Nephron progenitor cell (in vitro differentiated cells): Measurements from ENCODE around the gene ATP5IF1.

Experiments used
- DNase-seq: peaks from one replicate; pipeline ENCODE4 v3.0.0; 2021
- H3K27ac Mint-ChIP-seq: 2 replicates; pipeline ENCODE4 v1.8.0; 2021; ENCODE audit warnings: mild to moderate bottlenecking, moderate library complexity, mixed read lengths
- H3K27me3 Mint-ChIP-seq: 2 replicates; pipeline ENCODE4 v1.8.0; 2021; ENCODE audit warnings: mild to moderate bottlenecking, low read depth, mixed read lengths; ENCODE audit not compliant: poor library complexity
- H3K36me3 Mint-ChIP-seq: 2 replicates; pipeline ENCODE4 v1.8.0; 2021; ENCODE audit warnings: low read depth, mixed read lengths
- H3K4me1 Mint-ChIP-seq: 2 replicates; pipeline ENCODE4 v1.8.0; 2021; ENCODE audit warnings: mixed read lengths
- H3K4me3 Mint-ChIP-seq: 2 replicates; pipeline ENCODE4 v1.8.0; 2021; ENCODE audit warnings: mild to moderate bottlenecking, moderate library complexity, mixed read lengths
- H3K9me3 Mint-ChIP-seq: 2 replicates; pipeline ENCODE4 v1.8.0; 2021; ENCODE audit warnings: mild to moderate bottlenecking, moderate library complexity, mixed read lengths
- CTCF ChIP-seq: fragments of 200-600 bp; sonication (generic); IDR thresholded peaks from 2 replicates; pipeline ENCODE4 v1.5.0; 2021; ENCODE audit warnings: antibody characterized with exemption

ATP5IF1 gene

DNA sequence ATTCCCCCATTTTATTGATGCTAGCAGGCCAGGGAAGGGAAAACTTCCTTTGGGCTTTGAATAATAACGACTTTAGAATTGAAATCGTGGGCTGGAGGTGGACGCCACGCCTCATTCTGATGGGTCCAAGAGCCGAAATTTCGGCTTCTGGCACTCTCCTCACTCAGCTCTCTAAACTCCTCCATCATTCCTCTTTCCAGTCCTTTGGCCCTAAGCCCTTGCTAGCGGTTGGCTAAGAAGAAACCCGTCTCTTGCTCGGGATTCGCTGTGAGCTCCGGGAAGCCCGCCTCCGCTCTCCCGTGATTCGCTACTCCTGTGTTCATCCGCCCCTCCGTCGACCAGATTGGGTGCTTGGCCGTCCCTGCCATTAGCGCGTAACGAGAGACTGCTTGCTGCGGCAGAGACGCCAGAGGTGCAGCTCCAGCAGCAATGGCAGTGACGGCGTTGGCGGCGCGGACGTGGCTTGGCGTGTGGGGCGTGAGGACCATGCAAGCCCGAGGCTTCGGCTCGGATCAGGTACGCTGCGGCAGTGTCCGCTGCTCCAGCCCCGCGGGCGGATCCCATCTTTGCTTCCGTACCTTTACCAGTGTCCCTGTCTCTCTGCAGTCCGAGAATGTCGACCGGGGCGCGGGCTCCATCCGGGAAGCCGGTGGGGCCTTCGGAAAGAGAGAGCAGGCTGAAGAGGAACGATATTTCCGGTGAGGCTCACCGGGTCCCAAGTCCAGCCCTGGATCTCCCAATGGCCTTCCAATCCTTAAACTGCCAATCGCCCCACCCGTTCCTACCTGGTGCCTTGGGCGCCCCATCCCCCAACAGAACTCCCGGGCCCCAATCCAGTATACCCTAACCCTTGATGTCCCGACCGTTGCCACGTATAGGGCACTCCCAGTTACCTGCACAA lies at the start of gene ATP5IF1:
ATP5IF1 (plus strand) TSS at position 370 of the 901 bp plus-strand sequence; CDS start at position 430, 60 bp downstream.
- peak; percentile 92 for DNase-seq
- H3K27ac Mint-ChIP-seq: no peak within 1 kb of the TSS
- peaks cover 26% of the 10 kb centered on the region for H3K4me1 Mint-ChIP-seq
- H3K27me3 Mint-ChIP-seq: peaks cover 9% of the 10 kb centered on the region
- no peak for TF ChIP-seq CTCF
- no peaks in the 10 kb centered on the region for H3K9me3 Mint-ChIP-seq
- no peak within 1 kb of the TSS for H3K4me3 Mint-ChIP-seq
- no peaks in the 10 kb centered on the region for H3K36me3 Mint-ChIP-seq

- Mint-ChIP-seq H3K4me3 (no peak overlapping the region), H3K9me3 (no peaks in the 10 kb centered on the region)
Observed at GRCh38 chr1:28190337-28190979, 45.5 kb upstream of the ATP5IF1 start.

GRCh38 chr1:28190996-28191645 lies 44.8 kb upstream of the ATP5IF1 start:
- TF ChIP-seq CTCF: no peak
- H3K9me3 Mint-ChIP-seq: no peaks in the 10 kb centered on the region
- H3K27me3 Mint-ChIP-seq: peaks cover 3% of the 10 kb centered on the region
- DNase-seq: no peak
- no peak overlapping the region for H3K4me3 Mint-ChIP-seq
- peak overlapping the region; percentile 38 for H3K27ac Mint-ChIP-seq
- H3K36me3 Mint-ChIP-seq: no peaks in the 10 kb centered on the region
- H3K4me1 Mint-ChIP-seq: peaks cover 20% of the 10 kb centered on the region

More at GRCh38 chr1:28190337-28190979, 45.5 kb upstream of the ATP5IF1 start:
- Mint-ChIP-seq H3K27me3 (peaks cover 3% of the 10 kb centered on the region), H3K36me3 (no peaks in the 10 kb centered on the region), H3K27ac (peak overlapping the region; percentile 38), H3K4me1 (peaks cover 20% of the 10 kb centered on the region)
- DNase-seq: no peak
- no peak for TF ChIP-seq CTCF

DNA sequence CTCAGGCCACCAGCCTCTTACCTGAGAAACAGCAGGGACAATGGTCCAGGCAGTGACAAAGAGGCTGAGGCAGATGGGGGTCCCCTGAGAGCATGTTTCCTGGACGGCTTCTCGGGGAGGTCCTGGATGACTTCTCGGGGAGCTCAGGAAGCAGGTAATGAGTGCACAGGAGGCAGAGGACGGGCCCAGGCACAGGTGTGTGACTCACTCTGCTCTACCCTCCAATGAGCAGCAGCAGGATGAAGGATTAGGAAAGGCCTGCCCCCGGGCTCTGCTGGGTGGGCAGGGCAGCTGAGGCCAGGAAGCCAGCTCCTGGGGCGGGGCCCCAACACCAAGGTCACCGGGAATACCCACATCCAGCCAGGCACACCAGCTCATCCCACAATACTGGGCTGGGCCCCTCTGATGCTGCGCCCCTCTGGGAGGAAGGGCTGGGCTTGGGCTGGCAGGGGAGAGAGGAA lies 42.2 kb upstream of the ATP5IF1 start:
- Mint-ChIP-seq H3K9me3 (no peaks in the 10 kb centered on the region), H3K4me3 (no peak overlapping the region), H3K27ac (no peak overlapping the region), H3K4me1 (peaks cover 39% of the 10 kb centered on the region), H3K36me3 (peaks cover 2% of the 10 kb centered on the region), H3K27me3 (no peaks in the 10 kb centered on the region)
- DNase-seq: no peak
- TF ChIP-seq CTCF: no peak

DNA sequence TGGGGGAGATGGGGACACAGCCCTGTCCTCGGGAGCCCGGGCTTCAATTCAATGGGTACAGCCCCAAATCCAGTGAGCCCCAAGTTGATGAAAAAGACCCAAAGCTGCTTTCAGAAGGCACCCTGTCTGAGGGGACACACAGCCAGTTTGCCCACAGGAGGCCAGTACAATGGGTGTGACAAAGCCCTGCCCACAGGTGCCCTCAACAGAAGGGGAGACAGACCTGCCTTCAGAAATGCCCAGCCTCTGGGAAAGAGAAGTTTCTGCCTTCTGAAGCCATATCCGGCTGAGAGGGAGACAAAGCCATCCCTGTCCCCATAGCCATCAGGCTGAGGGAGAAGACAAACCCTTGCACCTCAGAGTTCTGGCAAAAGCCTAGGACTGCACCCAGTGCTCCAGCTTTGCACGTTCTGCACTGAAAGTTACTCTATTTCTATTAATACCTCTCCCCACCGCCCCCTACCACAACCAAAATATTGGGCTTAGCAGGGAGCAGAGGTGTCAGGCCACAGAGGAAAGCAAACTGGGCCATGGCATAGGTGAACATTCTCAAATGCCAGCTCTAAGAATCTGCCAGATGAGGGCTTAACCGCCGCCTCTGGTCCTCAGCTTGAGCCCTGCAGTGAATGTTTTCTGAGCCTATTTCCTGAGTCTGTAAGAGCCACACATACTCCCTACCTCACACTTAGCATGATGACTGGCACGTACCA lies 41.4 kb upstream of the ATP5IF1 start:
- H3K4me1 Mint-ChIP-seq: peaks cover 39% of the 10 kb centered on the region
- peaks cover 10% of the 10 kb centered on the region for H3K36me3 Mint-ChIP-seq
- DNase-seq: no peak
- TF ChIP-seq CTCF: no peak
- H3K9me3 Mint-ChIP-seq: no peaks in the 10 kb centered on the region
- H3K27me3 Mint-ChIP-seq: no peaks in the 10 kb centered on the region
- H3K27ac Mint-ChIP-seq: no peak overlapping the region
- H3K4me3 Mint-ChIP-seq: no peak overlapping the region
